ENCODE results near the gene OR52N2.

Gene OR52N2

DNA sequence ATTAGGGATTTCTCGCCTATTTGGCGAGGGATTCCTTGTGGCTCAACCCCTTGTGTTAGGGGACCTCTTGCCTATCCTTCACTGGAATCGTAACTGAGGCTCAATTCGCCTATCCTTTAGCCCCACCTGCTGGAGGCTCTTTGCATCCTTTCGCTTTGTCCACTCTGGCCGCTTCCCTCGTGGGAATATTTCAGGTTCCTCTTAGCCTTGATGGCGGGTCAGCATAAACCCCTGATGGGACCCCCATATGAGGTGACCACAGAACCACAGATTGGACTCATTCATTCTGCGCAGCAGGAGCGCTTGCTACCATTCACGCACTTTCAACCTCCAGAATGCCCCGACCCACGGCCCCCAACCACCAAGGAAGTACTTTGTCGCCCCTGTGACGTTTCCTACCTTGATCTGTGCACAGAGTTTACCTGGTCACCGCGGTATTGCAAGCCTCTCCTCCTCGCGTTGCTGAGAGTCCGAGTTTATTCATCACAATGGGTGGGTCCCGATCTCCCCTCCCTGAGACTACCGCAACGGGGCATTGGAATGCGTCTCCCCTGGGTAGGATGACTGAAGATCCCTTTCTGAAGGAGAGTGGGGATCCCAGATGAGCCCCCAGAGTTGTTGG, at the start of gene OR52N2:
Gene OR52N2, plus strand, starts transcription at position 425 of the 622 bp plus-strand sequence. CDS start 11,412 bp downstream, outside the sequence.
- peak; percentile 77 for DNase-seq

- no peak for DNase-seq
These were observed 41.7 kb upstream of the OR52N2 start for GRCh38 chr11:5767056-5767455.

DNA sequence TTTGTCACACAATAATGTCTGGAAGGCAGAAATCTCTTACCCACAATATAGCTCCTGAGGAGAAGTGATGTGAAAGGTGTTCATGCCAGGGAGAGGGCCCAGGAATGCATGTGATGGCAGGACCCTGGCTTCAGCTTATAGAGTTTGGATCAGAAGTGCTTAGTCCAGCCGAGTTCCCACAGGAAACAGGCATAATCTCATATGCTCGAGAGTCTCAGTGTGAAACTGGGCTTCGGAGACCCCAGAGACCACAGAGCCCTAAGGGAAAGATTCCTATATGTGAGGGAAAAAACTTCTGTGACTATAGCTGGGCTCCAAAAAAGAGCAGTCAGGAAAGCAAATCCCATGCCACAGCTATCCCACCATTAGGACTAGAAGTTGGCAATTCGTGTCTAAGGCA, 25.5 kb upstream of the OR52N2 start, which contains the start of gene OR52N5:
Gene OR52N5, minus strand, starts transcription at position 101 of the 400 bp plus-strand sequence. CDS start 4,721 bp downstream, outside the sequence.
- no peak for DNase-seq

DNA sequence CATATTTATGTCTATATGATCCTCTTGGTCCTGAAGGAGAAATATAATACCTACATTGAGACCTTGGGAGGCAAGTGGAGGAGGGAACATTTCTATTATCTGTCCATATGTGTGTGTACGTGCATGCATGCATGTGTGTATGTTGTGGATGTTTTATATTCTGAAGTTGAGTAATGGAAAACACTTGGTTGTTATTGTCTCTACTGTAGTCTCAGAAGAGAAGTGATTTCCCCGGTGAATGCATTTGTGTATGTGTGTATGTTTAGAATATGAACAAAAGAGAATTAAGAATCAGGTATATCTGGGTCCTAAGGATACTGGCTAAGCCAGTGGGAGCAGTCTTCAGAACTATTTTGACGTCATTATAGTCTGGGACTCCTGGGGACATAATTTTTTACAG, 17.6 kb upstream of the OR52N2 start, which contains the start of gene OR52N1:
Gene OR52N1, minus strand, starts transcription at position 101 of the 400 bp plus-strand sequence. CDS start 2,449 bp downstream, outside the sequence.
- no peak for DNase-seq

DNA sequence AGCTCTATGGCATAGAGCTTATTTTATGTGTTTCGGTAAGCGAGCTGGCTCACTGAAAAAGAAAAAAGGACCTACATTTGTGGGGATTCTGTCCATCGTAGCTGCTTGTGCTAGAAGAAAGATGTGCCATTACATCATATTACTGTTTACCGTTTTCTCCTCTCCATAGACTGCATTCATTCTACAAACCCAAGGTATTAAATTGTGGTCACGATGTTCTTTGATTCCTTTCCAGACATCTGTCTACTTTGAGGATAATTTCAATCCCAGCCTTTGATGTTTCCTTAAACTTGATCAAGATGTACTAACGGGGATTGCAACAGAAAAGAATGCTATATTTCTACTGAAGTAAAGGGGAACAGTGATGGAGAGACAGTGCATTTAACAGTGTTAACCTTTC, 12.2 kb upstream of the OR52N2 start:
- no peak for DNase-seq

GRCh38 chr11:5803982-5804381, 4.7 kb upstream of the OR52N2 start:
- no peak for DNase-seq

DNA sequence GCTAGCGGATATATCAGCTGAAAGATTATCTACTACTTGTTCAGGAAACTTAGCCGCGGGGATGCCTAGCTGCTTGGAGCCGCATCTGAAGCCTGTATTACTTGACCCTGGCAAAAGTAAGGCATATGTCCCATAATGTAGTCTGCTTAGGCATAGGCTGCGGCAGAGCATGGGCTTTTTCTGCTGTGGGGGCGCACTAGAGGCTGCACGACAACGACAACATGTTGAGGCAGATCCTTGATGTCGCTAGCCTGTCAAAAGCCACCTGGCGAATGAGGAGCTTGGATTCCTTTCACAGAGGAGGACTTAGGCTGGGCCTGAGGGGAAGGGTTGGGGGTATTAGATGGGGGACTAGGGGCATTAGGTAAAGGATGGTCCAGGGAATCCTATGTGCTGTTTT, 1.1 kb upstream of the OR52N2 start:
- DNase-seq, result no peak

GRCh38 chr11:5809122-5809519, 397 bp downstream of the OR52N2 start:
- DNase-seq, result no peak

DNA sequence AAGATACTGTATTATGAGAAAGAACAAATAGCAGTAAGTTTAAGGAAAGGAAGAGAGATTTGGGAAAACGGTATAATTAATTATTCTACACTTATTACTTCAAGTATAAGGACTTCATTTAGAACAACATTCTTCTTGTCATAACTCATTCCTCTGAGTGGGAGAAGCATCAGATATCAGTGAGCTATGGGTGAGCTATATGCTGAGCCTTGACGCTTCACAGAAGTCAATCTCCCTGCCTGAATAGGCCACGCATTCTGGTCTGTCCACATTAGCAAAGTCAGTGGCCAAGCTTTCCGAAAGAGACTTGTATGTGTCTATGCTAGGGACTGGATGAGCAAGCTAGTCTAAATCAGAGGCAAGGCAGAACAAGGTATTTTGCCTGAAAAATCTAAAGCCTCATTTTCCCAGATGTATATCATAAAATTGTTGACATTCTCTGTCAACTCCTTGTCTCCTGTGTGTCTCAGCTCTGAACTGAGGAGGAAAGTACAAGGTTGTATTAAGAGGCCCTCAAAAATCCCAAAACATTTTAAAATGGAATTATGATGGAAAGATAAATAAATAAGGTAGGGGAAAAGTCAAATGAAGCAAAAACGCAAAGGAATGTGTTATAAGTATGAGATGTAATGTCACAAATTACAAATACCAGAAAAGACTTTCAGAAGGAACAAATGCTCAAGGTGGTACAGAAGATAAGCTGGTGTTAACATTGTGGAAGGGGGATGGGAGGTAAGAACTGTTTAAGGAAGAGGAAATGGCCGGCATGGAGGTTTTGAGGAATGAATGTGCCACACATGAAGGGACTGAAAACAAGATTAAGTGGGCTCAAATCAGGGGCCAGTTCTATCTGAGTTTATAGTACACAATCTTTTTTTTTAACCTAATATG, 1.4 kb downstream of the OR52N2 start:
- no peak for DNase-seq

GRCh38 chr11:5815534-5815933, 6.8 kb downstream of the OR52N2 start:
- peak; percentile 10 for DNase-seq

DNA sequence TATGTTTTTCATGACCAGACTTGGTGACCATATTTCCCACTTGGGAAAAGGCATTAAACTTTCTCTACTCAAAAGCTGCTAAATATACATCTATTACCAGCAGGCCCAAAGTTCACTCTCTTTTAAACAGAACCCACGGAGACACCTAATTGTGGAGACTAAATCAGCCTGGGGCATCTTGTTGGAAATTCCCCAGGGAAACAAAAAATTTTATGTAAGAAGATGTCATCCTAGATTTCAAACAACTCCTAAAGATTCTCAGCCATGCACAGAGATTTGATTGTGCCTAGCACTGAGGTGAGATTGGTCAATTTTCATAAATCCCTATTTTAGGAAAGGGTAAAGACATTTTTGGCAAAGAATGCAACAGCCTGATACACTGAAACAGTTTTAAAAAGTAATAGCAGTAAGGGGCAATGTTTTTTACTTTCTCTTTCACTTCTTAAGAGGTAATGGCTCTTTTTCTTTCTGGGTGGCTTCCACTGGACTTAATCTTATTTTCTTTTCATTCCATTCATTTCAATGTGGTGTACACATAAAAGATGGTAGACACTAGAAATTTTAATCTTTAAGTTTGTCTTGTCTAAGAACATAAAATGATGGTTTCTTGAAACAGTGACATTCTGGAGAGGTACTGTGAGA, 9.6 kb downstream of the OR52N2 start:
- no peak for DNase-seq

DNA sequence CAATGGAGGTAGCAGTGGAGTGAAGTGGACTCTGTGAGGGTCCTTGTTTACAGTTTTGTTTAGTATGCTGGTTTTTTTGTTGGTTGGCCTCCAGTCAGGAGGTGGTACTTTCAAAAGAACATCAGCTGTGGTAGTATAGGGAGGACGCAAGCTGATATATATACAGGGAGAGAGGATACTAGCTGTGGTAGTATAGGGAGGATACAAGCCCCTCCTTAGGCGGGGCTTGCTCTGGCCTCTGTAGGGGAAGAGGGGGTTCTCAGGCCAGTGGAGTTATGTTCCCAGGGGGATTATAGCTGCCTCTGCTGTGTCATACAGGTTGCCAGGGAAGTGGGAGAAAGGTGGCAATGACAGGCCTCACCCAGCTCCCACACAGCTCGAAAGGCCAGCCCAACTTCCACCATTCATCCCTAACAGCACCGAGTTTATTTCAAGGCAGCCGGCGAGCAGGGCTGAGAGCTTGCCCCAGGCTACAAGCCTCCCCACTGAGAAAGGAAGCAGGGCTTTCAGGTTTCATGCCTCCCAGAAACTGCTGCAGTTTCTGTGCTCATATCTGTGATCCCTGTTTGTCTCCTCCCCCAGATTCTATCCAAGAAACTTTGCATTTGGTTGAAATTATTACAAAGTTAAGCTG, 22.6 kb downstream of the OR52N2 start:
- DNase-seq, result no peak

GRCh38 chr11:5833446-5833845, 24.7 kb downstream of the OR52N2 start:
- DNase-seq, result no peak

DNA sequence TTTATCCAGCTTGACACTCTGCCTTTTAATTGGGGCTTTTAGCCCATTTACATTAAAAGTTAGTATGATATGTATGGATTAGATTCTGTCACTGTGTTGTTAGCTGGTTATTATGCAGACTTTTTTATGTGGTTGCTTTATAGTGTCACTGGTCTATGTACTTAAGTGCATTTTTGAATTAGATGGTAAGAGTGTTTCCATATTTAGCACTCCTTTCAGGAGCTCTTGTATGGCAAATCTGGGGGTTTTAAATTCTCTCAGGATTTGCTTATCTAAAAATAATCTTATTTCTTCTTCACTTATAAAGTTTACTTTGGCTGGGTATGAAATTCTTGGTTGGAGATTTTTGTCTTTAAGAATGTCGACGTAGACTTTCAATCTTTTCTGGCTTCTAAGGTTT, 29.0 kb downstream of the OR52N2 start:
- no peak for DNase-seq

DNA sequence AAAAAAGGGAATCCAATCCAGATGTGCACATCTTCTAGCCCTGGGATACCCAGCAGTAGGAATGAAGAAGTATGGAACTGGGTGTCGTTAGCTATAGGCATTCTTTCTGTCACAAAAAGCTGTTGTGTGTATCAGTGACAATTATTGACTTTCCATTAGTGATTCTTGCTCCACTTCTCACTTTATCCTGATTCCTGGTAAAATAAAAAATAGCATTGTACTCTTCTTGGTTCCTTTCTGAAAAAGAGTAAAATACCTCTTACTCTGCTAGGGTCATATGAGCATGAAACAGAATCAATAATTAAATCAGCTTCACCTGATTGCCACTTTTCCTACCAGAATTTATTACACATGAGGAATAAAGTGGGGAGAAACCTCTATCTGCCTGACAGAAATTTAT, 33.1 kb downstream of the OR52N2 start, which contains the start of gene OR52E6:
Gene OR52E6, minus strand, starts transcription at position 101 of the 400 bp plus-strand sequence. Its CDS starts 0 bp downstream, at position 101.
- DNase-seq, result no peak

- DNase-seq, result no peak
These were observed 38.0 kb downstream of the OR52N2 start for GRCh38 chr11:5846701-5847100.

- no peak for DNase-seq
These were observed 39.0 kb downstream of the OR52N2 start for GRCh38 chr11:5847711-5848110.

DNA sequence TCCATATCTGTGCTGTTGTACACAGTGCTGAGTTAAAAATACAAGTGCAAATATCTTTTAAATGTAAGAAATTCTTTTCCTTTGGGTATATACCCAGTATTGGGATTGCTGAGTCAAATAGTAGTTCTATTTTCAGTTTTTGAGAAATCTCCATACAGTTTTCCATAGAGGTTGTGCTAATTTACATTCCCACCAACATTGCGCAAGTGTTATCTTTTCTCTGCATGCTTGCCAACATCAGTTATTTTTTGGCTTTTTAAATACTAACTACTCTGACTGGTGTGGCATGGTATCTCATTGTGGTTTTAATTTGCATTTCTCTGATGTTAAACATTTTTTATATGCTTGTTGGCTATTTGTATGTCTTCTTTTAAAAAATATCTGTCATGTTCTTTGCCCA, 42.3 kb downstream of the OR52N2 start:
- no peak for DNase-seq

GRCh38 chr11:5857590-5857989, 48.9 kb downstream of the OR52N2 start, which contains the start of gene OR52E8:
OR52E8 (minus strand) TSS chr11:5857690; CDS start chr11:5857690, 0 bp downstream.
- DNase-seq, result no peak

GRCh38 chr11:5865826-5866225, 57.1 kb downstream of the OR52N2 start:
- DNase-seq, result no peak

Data from CD4-positive, alpha-beta T cell treated with Interleukin-21 for 1 hour (primary cell).